ENCODE measurements around the gene AMY1C. TPM values are rescaled to one million over a fixed set of nuclear protein-coding genes. Genes with fewer than 3 reads are reported as not detected.
"Not testable (repeated sequence)": the region's sequence is repeated elsewhere in the genome, so short reads cannot be mapped to it uniquely, and the experiment has no call there.

The AMY1C gene
- total and polyA plus RNA-seq, 9 of the 15 experiments (the other 6 are each of a cell fraction or from before 2014, with no cell fraction given) = not detected

DNA sequence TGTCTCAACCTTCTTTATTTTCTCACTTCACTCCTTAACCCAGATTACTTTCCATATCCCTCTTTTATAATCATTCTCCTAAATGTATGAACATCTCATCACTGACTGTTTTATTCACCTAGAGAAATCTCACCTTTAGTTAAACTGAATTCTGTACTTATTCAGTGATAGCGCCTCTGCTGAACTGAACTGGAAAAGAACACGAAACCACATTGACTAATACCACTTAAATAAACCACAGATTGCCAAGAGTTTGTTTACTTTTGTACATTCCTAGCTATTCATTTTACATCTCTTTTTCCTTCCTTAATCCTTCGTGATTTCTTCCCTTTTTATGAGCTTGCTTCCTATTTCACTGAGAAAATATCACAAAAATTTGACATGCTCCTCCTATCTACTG lies 42.0 kb upstream of the AMY1C start:
- H3K4me1 ChIP-seq (replicated peaks in 1 of 2; ENCODE audit: control insufficient read depth in 2 of 2, insufficient read depth in 2 of 2, low read length in 2 of 2); H3K9ac ChIP-seq (ENCODE audit: insufficient read depth in 1 of 2, low read depth in 2 of 2, low read length in 2 of 2); H2AFZ ChIP-seq (ENCODE audit: low read depth, low read length); DNase-seq (ENCODE audit: extremely low read depth in 1 of 4, low spot score in 3 of 4); H3K9me3 ChIP-seq (replicated peaks; ENCODE audit: control insufficient read depth, insufficient read depth, low read depth, low read length); intact Hi-C loops (cut with micrococcal nuclease); POLR2A ChIA-PET; H3K9me1 ChIP-seq (ENCODE audit: control insufficient read depth, insufficient read depth, low read length); CTCF ChIA-PET (ENCODE audit: low intra/inter-chr PET ratio); H3K4me3 ChIP-seq; H4K20me1 ChIP-seq (replicated peaks; ENCODE audit: control insufficient read depth, insufficient read depth, low read length); H3K27me3 ChIP-seq (ENCODE audit: control insufficient read depth in 2 of 2, insufficient read depth in 2 of 2, low read length in 2 of 2); H3K4me2 ChIP-seq (ENCODE audit: insufficient read depth, low read length); H3K79me2 ChIP-seq (ENCODE audit: control insufficient read depth, insufficient read depth, low read length); ATAC-seq; BruUV-seq (replicated peaks); H3K27ac ChIP-seq (ENCODE audit: extremely low read depth, low read depth, low read length); H3K36me3 ChIP-seq (ENCODE audit: control insufficient read depth, insufficient read depth, low read length); in situ Hi-C loops (cut with MboI); FAIRE-seq: not testable (repeated sequence)
- no CpG with 5 or more reads among the region's 3 CpGs for WGBS (ENCODE audit: insufficient coverage, low coverage, missing lambda C conversion rate)

DNA sequence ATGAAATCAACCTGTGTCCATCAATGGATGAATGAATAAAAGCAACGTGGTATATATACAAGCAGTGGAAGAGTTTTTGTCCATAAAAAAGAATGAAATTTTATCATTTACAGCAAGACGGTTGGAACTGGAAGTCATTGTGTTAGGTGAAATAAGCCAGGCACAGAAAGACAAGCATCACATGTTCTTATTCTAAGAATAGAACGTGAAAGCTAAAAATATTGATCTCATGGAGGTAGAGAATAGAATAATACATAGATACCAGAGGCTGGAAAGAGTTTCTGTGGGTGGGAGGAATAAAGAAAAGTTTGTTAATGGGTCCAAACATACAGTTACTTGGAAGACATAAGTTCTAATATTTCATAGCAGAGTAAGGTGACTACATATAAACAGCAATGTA lies 39.3 kb upstream of the AMY1C start:
- H3K9ac ChIP-seq (ENCODE audit: insufficient read depth in 1 of 2, low read depth in 2 of 2, low read length in 2 of 2); BruUV-seq (replicated peaks); H3K27ac ChIP-seq (ENCODE audit: extremely low read depth, low read depth, low read length); H3K4me1 ChIP-seq (replicated peaks in 1 of 2; ENCODE audit: control insufficient read depth in 2 of 2, insufficient read depth in 2 of 2, low read length in 2 of 2); H3K4me3 ChIP-seq; CTCF ChIA-PET (ENCODE audit: low intra/inter-chr PET ratio); in situ Hi-C loops (cut with MboI); H3K9me1 ChIP-seq (ENCODE audit: control insufficient read depth, insufficient read depth, low read length); H4K20me1 ChIP-seq (replicated peaks; ENCODE audit: control insufficient read depth, insufficient read depth, low read length); DNase-seq (ENCODE audit: extremely low read depth in 1 of 4, low spot score in 3 of 4); H3K9me3 ChIP-seq (replicated peaks; ENCODE audit: control insufficient read depth, insufficient read depth, low read depth, low read length); intact Hi-C loops (cut with micrococcal nuclease); H3K27me3 ChIP-seq (ENCODE audit: control insufficient read depth in 2 of 2, insufficient read depth in 2 of 2, low read length in 2 of 2); POLR2A ChIA-PET; ATAC-seq; H2AFZ ChIP-seq (ENCODE audit: low read depth, low read length); H3K4me2 ChIP-seq (ENCODE audit: insufficient read depth, low read length); FAIRE-seq; H3K36me3 ChIP-seq (ENCODE audit: control insufficient read depth, insufficient read depth, low read length); H3K79me2 ChIP-seq (ENCODE audit: control insufficient read depth, insufficient read depth, low read length): not testable (repeated sequence)
- no CpG with 5 or more reads among the region's 3 CpGs for WGBS (ENCODE audit: insufficient coverage, low coverage, missing lambda C conversion rate)

DNA sequence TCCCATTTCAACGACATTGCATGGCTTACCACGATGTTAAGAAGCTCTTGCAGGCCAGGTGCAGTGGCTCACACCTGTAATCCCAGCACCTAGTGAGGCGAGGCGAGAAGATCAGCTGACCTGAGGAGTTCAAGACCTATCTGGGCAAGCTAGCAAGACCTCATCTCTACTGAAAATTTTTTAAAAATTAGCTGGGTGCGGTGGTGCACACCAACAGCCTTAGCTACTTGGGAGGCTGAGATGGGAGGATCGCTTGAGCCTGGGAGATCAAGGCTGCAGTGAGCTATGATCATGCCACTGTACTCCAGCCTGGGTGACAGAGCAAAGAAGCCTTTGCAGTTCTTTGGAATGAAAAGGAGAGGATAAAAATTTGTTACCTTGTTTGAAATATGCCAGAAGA lies 32.3 kb upstream of the AMY1C start:
- H3K79me2 ChIP-seq (ENCODE audit: control insufficient read depth, insufficient read depth, low read length); ATAC-seq; H3K9me3 ChIP-seq (replicated peaks; ENCODE audit: control insufficient read depth, insufficient read depth, low read depth, low read length); BruUV-seq (replicated peaks); DNase-seq (ENCODE audit: extremely low read depth in 1 of 4, low spot score in 3 of 4); H3K9me1 ChIP-seq (ENCODE audit: control insufficient read depth, insufficient read depth, low read length); intact Hi-C loops (cut with micrococcal nuclease); POLR2A ChIA-PET; H3K4me1 ChIP-seq (replicated peaks in 1 of 2; ENCODE audit: control insufficient read depth in 2 of 2, insufficient read depth in 2 of 2, low read length in 2 of 2); FAIRE-seq; CTCF ChIA-PET (ENCODE audit: low intra/inter-chr PET ratio); H3K9ac ChIP-seq (ENCODE audit: insufficient read depth in 1 of 2, low read depth in 2 of 2, low read length in 2 of 2); H4K20me1 ChIP-seq (replicated peaks; ENCODE audit: control insufficient read depth, insufficient read depth, low read length); H3K27ac ChIP-seq (ENCODE audit: extremely low read depth, low read depth, low read length); H3K27me3 ChIP-seq (ENCODE audit: control insufficient read depth in 2 of 2, insufficient read depth in 2 of 2, low read length in 2 of 2); H3K4me2 ChIP-seq (ENCODE audit: insufficient read depth, low read length); H3K4me3 ChIP-seq; H2AFZ ChIP-seq (ENCODE audit: low read depth, low read length); H3K36me3 ChIP-seq (ENCODE audit: control insufficient read depth, insufficient read depth, low read length): not testable (repeated sequence)
- in situ Hi-C loops (cut with MboI) = loop anchor here (5.0 kb wide), 1 partner anchor 95 kb away; no protein-coding TSS in a partner anchor
- WGBS (ENCODE audit: insufficient coverage, low coverage, missing lambda C conversion rate) = under 1% methylated on average over 4 of the region's 6 CpGs

DNA sequence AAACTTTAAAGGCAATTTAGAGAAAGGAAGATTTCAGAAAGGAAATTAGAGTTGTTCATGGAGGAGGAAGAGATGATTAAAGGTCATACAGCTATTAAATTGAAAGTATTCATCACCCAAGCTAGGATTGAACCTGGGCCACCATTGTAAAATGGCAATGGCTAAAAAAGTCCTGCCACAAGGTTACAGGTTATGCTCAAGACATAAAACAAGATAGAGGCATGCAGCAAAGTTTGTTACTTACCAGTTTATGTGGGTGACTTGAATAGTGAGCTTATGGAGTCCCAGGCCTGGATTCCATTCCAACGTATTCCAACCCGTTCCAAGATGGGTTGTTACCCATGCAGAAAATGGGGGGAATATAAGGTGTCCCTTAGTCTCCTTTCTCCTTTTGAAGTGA lies 28.2 kb upstream of the AMY1C start:
- FAIRE-seq; BruUV-seq (replicated peaks); H3K4me2 ChIP-seq (ENCODE audit: insufficient read depth, low read length); in situ Hi-C loops (cut with MboI); H3K36me3 ChIP-seq (ENCODE audit: control insufficient read depth, insufficient read depth, low read length); ATAC-seq; H3K79me2 ChIP-seq (ENCODE audit: control insufficient read depth, insufficient read depth, low read length); H3K9me1 ChIP-seq (ENCODE audit: control insufficient read depth, insufficient read depth, low read length); H2AFZ ChIP-seq (ENCODE audit: low read depth, low read length); CTCF ChIA-PET (ENCODE audit: low intra/inter-chr PET ratio); H3K9me3 ChIP-seq (replicated peaks; ENCODE audit: control insufficient read depth, insufficient read depth, low read depth, low read length); H3K27me3 ChIP-seq (ENCODE audit: control insufficient read depth in 2 of 2, insufficient read depth in 2 of 2, low read length in 2 of 2); POLR2A ChIA-PET; H3K4me1 ChIP-seq (replicated peaks in 1 of 2; ENCODE audit: control insufficient read depth in 2 of 2, insufficient read depth in 2 of 2, low read length in 2 of 2); intact Hi-C loops (cut with micrococcal nuclease); H4K20me1 ChIP-seq (replicated peaks; ENCODE audit: control insufficient read depth, insufficient read depth, low read length); H3K27ac ChIP-seq (ENCODE audit: extremely low read depth, low read depth, low read length); DNase-seq (ENCODE audit: extremely low read depth in 1 of 4, low spot score in 3 of 4); H3K9ac ChIP-seq (ENCODE audit: insufficient read depth in 1 of 2, low read depth in 2 of 2, low read length in 2 of 2); H3K4me3 ChIP-seq: not testable (repeated sequence)
- WGBS (ENCODE audit: insufficient coverage, low coverage, missing lambda C conversion rate) = no CpG with 5 or more reads among the region's 2 CpGs

All from K562 (cell line).